ENCODE measurements around the gene FGF12. TPM values are rescaled to one million over a fixed set of nuclear protein-coding genes. Genes with fewer than 3 reads are reported as not detected.

The FGF12 gene
- total RNA-seq, 1 donor from 2014 or later, result 7.0 TPM

DNA sequence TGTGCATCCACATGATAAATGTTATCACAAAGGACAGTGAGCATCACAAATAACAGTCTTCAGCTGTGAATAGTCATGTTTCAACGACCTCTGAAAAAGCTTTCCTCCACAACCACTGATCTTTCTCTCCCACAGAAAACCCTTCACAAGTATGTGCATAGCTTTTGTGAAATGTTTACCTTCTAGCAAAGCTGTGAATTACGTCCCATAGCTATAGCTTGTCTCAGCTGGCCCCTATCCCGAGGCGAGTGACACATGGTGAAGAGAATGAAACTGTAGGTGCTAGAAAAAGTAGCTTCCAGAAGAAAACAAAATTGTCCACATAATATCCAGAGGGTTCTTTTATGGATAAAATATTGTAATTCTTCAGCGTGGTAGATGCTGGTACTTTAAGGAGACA, 182.0 kb downstream of the FGF12 start:
- Mint-ChIP-seq H3K36me3 (no peaks in the 10 kb centered on the region), H3K27ac (no peak overlapping the region), H3K9me3 (peaks cover 6% of the 10 kb centered on the region), H3K4me1 (no peaks in the 10 kb centered on the region), H3K4me3 (no peak overlapping the region), H3K27me3 (ENCODE audit: insufficient read depth, low read depth) (no peaks in the 10 kb centered on the region)
- H3K36me3 ChIP-seq, result no peaks in the 10 kb centered on the region
- no peaks in the 10 kb centered on the region for H3F3A ChIP-seq (ENCODE audit: low read depth)
- H3K4me2 ChIP-seq, result no peak overlapping the region
- no peak overlapping the region for H3K9ac ChIP-seq
- no peak overlapping the region for H3K27ac ChIP-seq
- no peaks in the 10 kb centered on the region for H3K9me3 ChIP-seq (ENCODE audit: low read depth)
- H3K79me2 ChIP-seq (ENCODE audit: low read depth), result no peaks in the 10 kb centered on the region
- H3K4me1 ChIP-seq, result no peaks in the 10 kb centered on the region
- DNase-seq (ENCODE audit: low spot score), result no peak
- TF ChIP-seq EZH2phosphoT487 (IDR thresholded peaks at IDR 0.05) (no peak), EZH2 (IDR thresholded peaks at IDR 0.05) (no peak)
- H4K20me1 ChIP-seq (ENCODE audit: low read depth), result no peaks in the 10 kb centered on the region
- no peaks in the 10 kb centered on the region for H3K27me3 ChIP-seq
- H3K4me3 ChIP-seq, result no peak overlapping the region
- no peak overlapping the region for H2AFZ ChIP-seq (replicated peaks)

DNA sequence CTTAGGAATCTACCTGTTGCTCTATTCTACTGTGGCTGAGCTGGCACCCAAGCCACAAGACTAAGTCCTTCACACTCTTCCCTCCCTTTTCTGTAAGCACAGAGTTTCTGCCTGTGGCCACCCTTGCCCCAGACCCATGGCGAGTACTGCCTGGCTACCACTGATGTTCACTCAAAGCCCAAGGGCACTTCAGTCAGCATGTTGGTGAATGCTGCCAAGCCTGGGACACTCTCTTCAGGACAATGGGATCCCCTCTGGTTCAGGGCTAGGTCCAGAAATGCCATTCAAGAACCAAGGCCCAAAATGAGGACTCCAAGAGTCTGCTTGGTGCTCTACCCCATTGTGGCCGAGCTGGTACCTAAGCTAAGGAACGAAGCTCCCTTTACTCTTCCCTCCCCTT, 184.2 kb downstream of the FGF12 start:
- H3F3A ChIP-seq (ENCODE audit: low read depth), result no peaks in the 10 kb centered on the region
- Mint-ChIP-seq H3K9me3 (peaks cover 6% of the 10 kb centered on the region), H3K36me3 (no peaks in the 10 kb centered on the region), H3K4me3 (no peak overlapping the region), H3K4me1 (no peaks in the 10 kb centered on the region), H3K27ac (no peak overlapping the region), H3K27me3 (ENCODE audit: insufficient read depth, low read depth) (no peaks in the 10 kb centered on the region)
- no peak overlapping the region for H3K27ac ChIP-seq
- DNase-seq (ENCODE audit: low spot score), result no peak
- H3K36me3 ChIP-seq, result no peaks in the 10 kb centered on the region
- H3K4me2 ChIP-seq, result no peak overlapping the region
- H3K4me3 ChIP-seq, result no peak overlapping the region
- H3K9ac ChIP-seq, result no peak overlapping the region
- H3K9me3 ChIP-seq (ENCODE audit: low read depth), result no peaks in the 10 kb centered on the region
- H3K4me1 ChIP-seq, result no peaks in the 10 kb centered on the region
- no peak overlapping the region for H2AFZ ChIP-seq (replicated peaks)
- no peaks in the 10 kb centered on the region for H3K27me3 ChIP-seq
- no peaks in the 10 kb centered on the region for H4K20me1 ChIP-seq (ENCODE audit: low read depth)
- H3K79me2 ChIP-seq (ENCODE audit: low read depth), result no peaks in the 10 kb centered on the region
- no peak for TF ChIP-seq EZH2 (IDR thresholded peaks at IDR 0.05)
- no peak for TF ChIP-seq EZH2phosphoT487 (IDR thresholded peaks at IDR 0.05)
- TF ChIP-seq, protein P1, sequence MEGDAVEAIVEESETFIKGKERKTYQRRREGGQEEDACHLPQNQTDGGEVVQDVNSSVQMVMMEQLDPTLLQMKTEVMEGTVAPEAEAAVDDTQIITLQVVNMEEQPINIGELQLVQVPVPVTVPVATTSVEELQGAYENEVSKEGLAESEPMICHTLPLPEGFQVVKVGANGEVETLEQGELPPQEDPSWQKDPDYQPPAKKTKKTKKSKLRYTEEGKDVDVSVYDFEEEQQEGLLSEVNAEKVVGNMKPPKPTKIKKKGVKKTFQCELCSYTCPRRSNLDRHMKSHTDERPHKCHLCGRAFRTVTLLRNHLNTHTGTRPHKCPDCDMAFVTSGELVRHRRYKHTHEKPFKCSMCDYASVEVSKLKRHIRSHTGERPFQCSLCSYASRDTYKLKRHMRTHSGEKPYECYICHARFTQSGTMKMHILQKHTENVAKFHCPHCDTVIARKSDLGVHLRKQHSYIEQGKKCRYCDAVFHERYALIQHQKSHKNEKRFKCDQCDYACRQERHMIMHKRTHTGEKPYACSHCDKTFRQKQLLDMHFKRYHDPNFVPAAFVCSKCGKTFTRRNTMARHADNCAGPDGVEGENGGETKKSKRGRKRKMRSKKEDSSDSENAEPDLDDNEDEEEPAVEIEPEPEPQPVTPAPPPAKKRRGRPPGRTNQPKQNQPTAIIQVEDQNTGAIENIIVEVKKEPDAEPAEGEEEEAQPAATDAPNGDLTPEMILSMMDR (IDR thresholded peaks at IDR 0.05), result no peak

DNA sequence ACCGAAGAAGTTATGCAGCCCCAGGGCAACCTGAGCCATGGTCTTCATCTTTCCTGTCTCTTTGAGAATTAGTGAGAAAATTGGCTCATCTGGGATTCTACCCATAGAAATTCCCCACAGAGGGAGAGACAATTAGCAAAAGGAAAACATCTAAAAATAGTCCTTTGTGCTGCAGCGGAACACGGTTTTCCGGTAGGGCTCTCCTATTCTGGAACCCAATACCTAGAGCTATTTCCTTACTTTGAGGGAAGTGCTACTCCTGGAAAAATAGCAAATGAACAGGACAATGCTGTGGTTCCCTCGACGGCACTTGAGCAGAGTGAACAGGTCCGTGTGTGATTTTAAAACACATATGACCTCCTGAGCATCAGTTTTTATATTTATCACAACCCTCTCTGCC, 210.5 kb downstream of the FGF12 start:
- H3K79me2 ChIP-seq (ENCODE audit: low read depth), result no peaks in the 10 kb centered on the region
- Mint-ChIP-seq H3K4me3 (no peak overlapping the region), H3K27me3 (ENCODE audit: insufficient read depth, low read depth) (peaks cover 32% of the 10 kb centered on the region), H3K27ac (no peak overlapping the region), H3K4me1 (peaks cover 13% of the 10 kb centered on the region), H3K36me3 (no peaks in the 10 kb centered on the region), H3K9me3 (no peaks in the 10 kb centered on the region)
- H2AFZ ChIP-seq (replicated peaks), result no peak overlapping the region
- DNase-seq (ENCODE audit: low spot score), result no peak
- H3K4me2 ChIP-seq, result no peak overlapping the region
- H3K27me3 ChIP-seq, result peaks cover 50% of the 10 kb centered on the region
- H3K27ac ChIP-seq, result no peak overlapping the region
- peaks cover 15% of the 10 kb centered on the region for H4K20me1 ChIP-seq (ENCODE audit: low read depth)
- H3K4me3 ChIP-seq, result no peak overlapping the region
- H3K36me3 ChIP-seq, result no peaks in the 10 kb centered on the region
- H3F3A ChIP-seq (ENCODE audit: low read depth), result peaks cover 12% of the 10 kb centered on the region
- no peaks in the 10 kb centered on the region for H3K9me3 ChIP-seq (ENCODE audit: low read depth)
- no peak overlapping the region for H3K9ac ChIP-seq
- peaks cover 4% of the 10 kb centered on the region for H3K4me1 ChIP-seq
- TF ChIP-seq EZH2phosphoT487 (IDR thresholded peaks at IDR 0.05) (no peak), EZH2 (IDR thresholded peaks at IDR 0.05) (no peak)
- TF ChIP-seq, protein P1 (IDR thresholded peaks at IDR 0.05), result no peak

DNA sequence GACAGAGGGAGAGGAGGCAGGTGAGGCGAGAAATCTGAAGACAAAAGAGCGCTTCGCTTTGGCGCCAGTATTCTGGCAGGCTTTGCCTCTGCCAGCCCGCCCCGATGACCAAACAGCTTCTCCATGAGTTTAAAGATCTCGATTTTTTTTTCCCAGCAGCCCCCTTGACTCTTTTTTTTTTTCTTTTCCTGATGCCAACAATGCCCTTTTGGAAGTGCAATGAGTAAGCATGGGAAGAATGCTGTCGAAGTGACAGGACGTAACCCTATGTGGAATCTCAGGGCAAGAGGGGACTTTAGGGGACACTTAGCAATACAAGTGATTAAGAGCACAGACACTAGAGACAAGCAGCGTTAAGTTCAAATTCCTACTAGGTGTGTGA, 211.7 kb downstream of the FGF12 start:
- Mint-ChIP-seq H3K36me3 (no peaks in the 10 kb centered on the region), H3K27me3 (ENCODE audit: insufficient read depth, low read depth) (peaks cover 32% of the 10 kb centered on the region), H3K4me3 (peak overlapping the region; percentile 85), H3K27ac (no peak overlapping the region), H3K9me3 (no peaks in the 10 kb centered on the region), H3K4me1 (peaks cover 13% of the 10 kb centered on the region)
- H3K27me3 ChIP-seq, result peaks cover 50% of the 10 kb centered on the region
- no peaks in the 10 kb centered on the region for H3K79me2 ChIP-seq (ENCODE audit: low read depth)
- peak; percentile 26 for DNase-seq (ENCODE audit: low spot score)
- H3K36me3 ChIP-seq, result no peaks in the 10 kb centered on the region
- no peak overlapping the region for H2AFZ ChIP-seq (replicated peaks)
- H4K20me1 ChIP-seq (ENCODE audit: low read depth), result peaks cover 15% of the 10 kb centered on the region
- H3K9ac ChIP-seq, result no peak overlapping the region
- TF ChIP-seq EZH2phosphoT487 (IDR thresholded peaks at IDR 0.05) (no peak), EZH2 (IDR thresholded peaks at IDR 0.05) (no peak)
- TF ChIP-seq, protein P1 (IDR thresholded peaks at IDR 0.05), result no peak
- H3K27ac ChIP-seq, result no peak overlapping the region
- peak overlapping the region; percentile 97 for H3K4me2 ChIP-seq
- peaks cover 12% of the 10 kb centered on the region for H3F3A ChIP-seq (ENCODE audit: low read depth)
- no peaks in the 10 kb centered on the region for H3K9me3 ChIP-seq (ENCODE audit: low read depth)
- peaks cover 4% of the 10 kb centered on the region for H3K4me1 ChIP-seq
- H3K4me3 ChIP-seq, result peak overlapping the region; percentile 77
